Vagina (tissue), 2 donors: ENCODE data around the gene VENTX.

Experiments
- CTCF ChIP-seq, 3 experiments: fragments of 450-650 bp in 2 of 3; fragments of 200-600 bp in 1 of 3; sonication (generic) in 1 of 3; IDR thresholded peaks; one replicate each; pipeline ENCODE4 v1.5.1; 2017 to 2019; ENCODE audit warnings: antibody characterized with exemption in 3 of 3, mild to moderate bottlenecking in 2 of 3, moderate library complexity in 2 of 3
- POLR2A ChIP-seq, 2 donors: fragments of 450-650 bp; IDR thresholded peaks; one replicate each; pipeline ENCODE4 v1.6.1; 2017; ENCODE audit warnings: antibody characterized with exemption in 2 of 2, mild to moderate bottlenecking in 2 of 2, moderate library complexity in 2 of 2
- POLR2AphosphoS5 ChIP-seq, 2 donors: sonication (generic); formaldehyde crosslinking; IDR thresholded peaks; one replicate each; pipeline ENCODE4 v1.9.0; 2017; ENCODE audit warnings: antibody characterized with exemption in 2 of 2, mild to moderate bottlenecking in 2 of 2, low read depth in 1 of 2; ENCODE audit not compliant: insufficient read depth in 1 of 2

GRCh38 chr10:133191651-133192050, 46.0 kb upstream of the VENTX start:
- TF ChIP-seq POLR2A (IDR thresholded peaks at IDR 0.05), result no peak
- TF ChIP-seq CTCF (IDR thresholded peaks at IDR 0.05), result no peak
- no peak for TF ChIP-seq POLR2AphosphoS5 (IDR thresholded peaks at IDR 0.05; ENCODE audit: insufficient read depth in 1 of 2, low read depth in 1 of 2)
